Measurements from ENCODE around the gene ARID3B. TPM values are rescaled to one million over a fixed set of nuclear protein-coding genes. Genes with fewer than 3 reads are reported as not detected.

ARID3B gene
- total RNA-seq, 1 experiment from 2014 or later = 101 TPM

DNA sequence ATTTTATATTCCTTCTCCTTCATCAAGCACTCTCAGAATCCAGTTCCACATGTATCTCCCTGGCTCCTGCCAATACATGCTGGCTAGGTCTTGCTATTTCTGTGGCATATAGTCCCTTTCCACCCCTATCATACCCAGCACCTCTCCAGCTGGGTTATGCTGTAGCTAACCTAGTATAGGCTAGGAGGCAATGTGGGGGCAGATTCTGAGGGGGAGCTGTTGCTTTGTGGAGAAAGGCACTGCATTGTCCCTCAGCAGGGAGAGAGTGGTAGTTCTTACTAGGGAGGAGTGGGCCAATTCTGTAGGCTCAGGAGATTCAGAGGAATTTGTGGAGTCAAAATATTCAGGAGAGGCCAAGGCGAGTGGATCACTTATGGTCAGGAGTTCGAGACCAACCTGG is 40.6 kb upstream of the ARID3B start:
- WGBS (ENCODE audit: extremely low coverage, insufficient read length, low lambda C conversion rate) = no CpG with 5 or more reads among the region's 2 CpGs
- Mint-ChIP-seq H3K4me1 (peaks cover 4 to 7% of the 10 kb centered on the region in 2 experiments; a peak in 2 of 4 replicates), H3K27ac (peak overlapping the region in 2 of 3 experiments; percentile 19 to 87; a peak in 4 of 7 replicates), H3K4me3 (no peak overlapping the region), H3K9me3 (0 out of 5 replicates have a peak, but pooled peaks cover 0 to 2% of the 10 kb centered on the region in 2 experiments), H3K27me3 (ENCODE audit: low read depth) (no peaks in the 10 kb centered on the region), H3K36me3 (ENCODE audit: insufficient read depth in 1 of 3, low read depth in 3 of 3) (peaks cover 3 to 8% (median 4%) of the 10 kb centered on the region in 3 experiments; a peak in 5 of 7 replicates)
- Histone ChIP-seq H3K23me2 (ENCODE audit: insufficient read length, low read depth, low read length, poor library complexity, severe bottlenecking) (no peaks in the 10 kb centered on the region), H2BK120ac (ENCODE audit: low read depth, low read length, poor library complexity, severe bottlenecking) (no peak overlapping the region), H3K56ac (ENCODE audit: insufficient read length, low read depth, low read length) (no peak overlapping the region), H4K20me1 (ENCODE audit: control insufficient read depth, insufficient read depth, insufficient read length) (no peaks in the 10 kb centered on the region), H3K9me3 (ENCODE audit: control insufficient read depth, low read depth, low read length) (no peaks in the 10 kb centered on the region), H4K5ac (ENCODE audit: insufficient read length, low read depth, low read length) (no peak overlapping the region), H4K91ac (ENCODE audit: insufficient read length, low read depth, low read length) (no peak overlapping the region), H2BK15ac (ENCODE audit: low read depth, low read length) (no peak overlapping the region), H3K18ac (ENCODE audit: insufficient read length, low read depth, low read length) (no peak overlapping the region), H2BK12ac (ENCODE audit: insufficient read length, low read depth, low read length) (no peak overlapping the region), H3K27me3 (ENCODE audit: insufficient read depth, low read length) (no peaks in the 10 kb centered on the region), H3K4ac (ENCODE audit: low read depth, low read length) (no peak overlapping the region), H3K79me2 (ENCODE audit: insufficient read depth, low read length) (no peaks in the 10 kb centered on the region), H3K4me1 (ENCODE audit: insufficient read depth, low read length) (no peaks in the 10 kb centered on the region), H4K8ac (replicated peaks; ENCODE audit: insufficient read length, low read depth, low read length) (no peak overlapping the region), H3K79me1 (ENCODE audit: insufficient read depth, low read depth, low read length, poor library complexity, severe bottlenecking) (no peaks in the 10 kb centered on the region), H3K9ac (ENCODE audit: extremely low read depth, insufficient read length, low read length) (no peak overlapping the region), H2AFZ (ENCODE audit: low read length) (no peak overlapping the region), H3K14ac (ENCODE audit: insufficient read depth, low read length) (no peak overlapping the region), H3T11ph (ENCODE audit: low read length) (no peak overlapping the region), H3K4me2 (ENCODE audit: insufficient read depth, insufficient read length, low read length) (no peak overlapping the region), H2BK5ac (ENCODE audit: insufficient read length, low read length) (no peak overlapping the region), H2BK20ac (ENCODE audit: low read depth, low read length, poor library complexity, severe bottlenecking) (no peak overlapping the region), H3K23ac (ENCODE audit: insufficient read length, low read depth, low read length) (no peak overlapping the region), H3K27ac (ENCODE audit: insufficient read length, low read depth, low read length) (no peak overlapping the region), H2AK5ac (ENCODE audit: insufficient read length, low read length) (no peak overlapping the region)
- TF ChIP-seq, protein P1, sequence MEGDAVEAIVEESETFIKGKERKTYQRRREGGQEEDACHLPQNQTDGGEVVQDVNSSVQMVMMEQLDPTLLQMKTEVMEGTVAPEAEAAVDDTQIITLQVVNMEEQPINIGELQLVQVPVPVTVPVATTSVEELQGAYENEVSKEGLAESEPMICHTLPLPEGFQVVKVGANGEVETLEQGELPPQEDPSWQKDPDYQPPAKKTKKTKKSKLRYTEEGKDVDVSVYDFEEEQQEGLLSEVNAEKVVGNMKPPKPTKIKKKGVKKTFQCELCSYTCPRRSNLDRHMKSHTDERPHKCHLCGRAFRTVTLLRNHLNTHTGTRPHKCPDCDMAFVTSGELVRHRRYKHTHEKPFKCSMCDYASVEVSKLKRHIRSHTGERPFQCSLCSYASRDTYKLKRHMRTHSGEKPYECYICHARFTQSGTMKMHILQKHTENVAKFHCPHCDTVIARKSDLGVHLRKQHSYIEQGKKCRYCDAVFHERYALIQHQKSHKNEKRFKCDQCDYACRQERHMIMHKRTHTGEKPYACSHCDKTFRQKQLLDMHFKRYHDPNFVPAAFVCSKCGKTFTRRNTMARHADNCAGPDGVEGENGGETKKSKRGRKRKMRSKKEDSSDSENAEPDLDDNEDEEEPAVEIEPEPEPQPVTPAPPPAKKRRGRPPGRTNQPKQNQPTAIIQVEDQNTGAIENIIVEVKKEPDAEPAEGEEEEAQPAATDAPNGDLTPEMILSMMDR (conservative IDR thresholded peaks at IDR 0.05) = peak; percentile 23; the same call in 2 of the 3 replicates
- DNase-seq = peak; percentile 33
